Stomach (tissue), 9 donors: ENCODE results near the gene AIF1. TPM values are rescaled to one million over a fixed set of nuclear protein-coding genes. Genes with fewer than 3 reads are reported as not detected.

Experiments used
- DNase-seq, 2 donors: peaks; one replicate each; pipeline versions ENCODE4 v3.0.0 to v3.0.0-alpha.2; 2013 to 2019
- H3K27ac ChIP-seq, 5 donors: fragments of 200-600 bp in 4 of 5; sonication (generic) in 4 of 5; one replicate each; pipeline ENCODE4 v1.5.1; 2013 to 2019; ENCODE audit warnings: mild to moderate bottlenecking in 1 of 5, moderate library complexity in 1 of 5
- H3K27me3 ChIP-seq, 3 donors: fragments of 200-600 bp; sonication (generic); one replicate each; pipeline ENCODE4 v1.5.1; 2017 to 2019; ENCODE audit warnings: mixed run types in 1 of 3
- H3K36me3 ChIP-seq, 4 donors: fragments of 200-600 bp; sonication (generic); 1 replicate in 3 of 4; 2 replicates in 1 of 4; pipeline ENCODE4 v1.5.1; 2016 to 2019
- H3K4me1 ChIP-seq, 4 donors: fragments of 200-600 bp; sonication (generic); one replicate each; pipeline ENCODE4 v1.5.1; 2016 to 2019
- H3K4me3 ChIP-seq, 4 donors: fragments of 200-600 bp; sonication (generic) in 3 of 4; one replicate each; pipeline ENCODE4 v1.5.1; 2016 to 2019; ENCODE audit warnings: mild to moderate bottlenecking in 1 of 4
- H3K9me3 ChIP-seq, 4 donors: fragments of 200-600 bp; sonication (generic); one replicate each; pipeline ENCODE4 v1.5.1; 2016 to 2019
- CTCF ChIP-seq, 7 experiments: fragments of 450-650 bp in 4 of 7; fragments of 200-600 bp in 3 of 7; sonication (generic) in 3 of 7; IDR thresholded peaks; one replicate each; pipeline ENCODE4 v1.5.1; 2016 to 2019; ENCODE audit warnings: antibody characterized with exemption in 7 of 7, control low read depth in 2 of 7, mild to moderate bottlenecking in 1 of 7
- EP300 ChIP-seq: sonication (generic); formaldehyde crosslinking; IDR thresholded peaks from one replicate; pipeline ENCODE4 v1.6.1; 2017; ENCODE audit warnings: antibody characterized with exemption
- POLR2A ChIP-seq, 4 donors: fragments of 450-650 bp; IDR thresholded peaks; one replicate each; pipeline ENCODE4 v1.6.1; 2016; ENCODE audit warnings: antibody characterized with exemption in 4 of 4, control low read depth in 2 of 4, mild to moderate bottlenecking in 1 of 4, moderate library complexity in 1 of 4
- POLR2AphosphoS5 ChIP-seq, 3 donors: sonication (generic); formaldehyde crosslinking; IDR thresholded peaks; one replicate each; pipeline ENCODE4 v1.6.1; 2016; ENCODE audit warnings: antibody characterized with exemption in 3 of 3
- WGBS, 5 donors: extraction: QIAGEN DNeasy Blood & Tissue Kit in 3 of 5; methylation state at CpG; one replicate each; pipeline versions ENCODE4 v1.1.5 to v1.1.7; 2013 to 2018; 5-methylcytosine and 5-hydroxymethylcytosine counted together
- intact Hi-C: fragments of 100-400 bp; cut with DNase I; formaldehyde crosslinking; loops from one replicate; pipeline ENCODE4 v1.15.1; 2023; ENCODE audit warnings: low total_unique reads
- polyA plus RNA-seq, 3 donors: library from polyadenylated mRNA; stranded (reverse); fragments of 200-250 nt; gene quantifications; one replicate each; pipeline ENCODE4 v1.2.3, GENCODE V29; 2013
- total RNA-seq, 5 donors: library from RNA; depleted of rRNA; stranded (reverse); fragments of >200 nt; gene quantifications; one replicate each; pipeline versions ENCODE4 v1.1.0 to v1.2.3, GENCODE V29; 2014 to 2016
- donor health status: healthy with polysubstance abuse.
- donor health status: Bipolar disorder and iron deficiency.
- donor health status: healthy.

The AIF1 gene
- total and polyA plus RNA-seq, 8 donors, result 3.2 to 74.2 (median 28.2) TPM; not detected in 1

- TF ChIP-seq EP300, result no peak
- no peak for TF ChIP-seq POLR2AphosphoS5 (IDR thresholded peaks at IDR 0.05)
- no peak for TF ChIP-seq POLR2A (IDR thresholded peaks at IDR 0.05)
- TF ChIP-seq CTCF (IDR thresholded peaks at IDR 0.05), result no peak
- intact Hi-C loops, result no loop called here
- Histone ChIP-seq H3K27me3 (no peaks in the 10 kb centered on the region), H3K9me3 (no peaks in the 10 kb centered on the region), H3K36me3 (peaks cover 13 to 42% (median 40%) of the 10 kb centered on the region in 4 donors), H3K4me1 (peaks cover 33 to 78% (median 69%) of the 10 kb centered on the region in 4 donors), H3K4me3 (no peak overlapping the region), H3K27ac (peak overlapping the region in 3 of 5 donors; percentile 0 to 91 (median 6))
- no peak for DNase-seq
- WGBS, 5 donors, result 71 to 82% (median 80%) methylated on average over 6 of the region's 6 CpGs
Measured at GRCh38 chr6:31657406-31658157, 42.5 kb downstream of the AIF1 start.

GRCh38 chr6:31658158-31658688 lies 43.2 kb downstream of the AIF1 start:
- peak overlapping the region in 1 of 4 donors; percentile 83 for H3K4me3 ChIP-seq
- H3K27me3 ChIP-seq, result no peaks in the 10 kb centered on the region
- TF ChIP-seq CTCF (IDR thresholded peaks at IDR 0.05) (no peak), POLR2A (IDR thresholded peaks at IDR 0.05) (no peak), POLR2AphosphoS5 (IDR thresholded peaks at IDR 0.05) (no peak), EP300 (no peak)
- H3K9me3 ChIP-seq, result no peaks in the 10 kb centered on the region
- H3K27ac ChIP-seq, result peak overlapping the region in 3 of 5 donors; percentile 87 to 92 (median 91)
- H3K36me3 ChIP-seq, result peaks cover 14 to 47% (median 44%) of the 10 kb centered on the region in 4 donors
- DNase-seq, result no peak
- 77 to 88% (median 84%) methylated on average over 4 of the region's 4 CpGs for WGBS, 5 donors
- peaks cover 34 to 82% (median 73%) of the 10 kb centered on the region in 4 donors for H3K4me1 ChIP-seq
- intact Hi-C loops, result no loop called here

- H3K4me1 ChIP-seq, result peaks cover 37 to 82% (median 74%) of the 10 kb centered on the region in 4 donors
Measured at GRCh38 chr6:31658983-31659648, 44.1 kb downstream of the AIF1 start.

More at GRCh38 chr6:31658983-31659648, 44.1 kb downstream of the AIF1 start:
- DNase-seq, result no peak
- Histone ChIP-seq H3K27me3 (no peaks in the 10 kb centered on the region), H3K27ac (peak overlapping the region; percentile 78 to 93 (median 91)), H3K9me3 (no peaks in the 10 kb centered on the region), H3K4me3 (peak overlapping the region; percentile 69 to 87 (median 80)), H3K36me3 (peaks cover 14 to 52% (median 48%) of the 10 kb centered on the region in 4 donors)
- 77 to 83% (median 81%) methylated on average over 12 to 13 of the region's 13 CpGs for WGBS, 5 donors
- TF ChIP-seq CTCF (IDR thresholded peaks at IDR 0.05) (no peak), EP300 (no peak), POLR2AphosphoS5 (IDR thresholded peaks at IDR 0.05) (no peak), POLR2A (IDR thresholded peaks at IDR 0.05) (no peak)
- intact Hi-C loops, result no loop called here
